Common myeloid progenitor, CD34-positive (primary cell): Measurements from ENCODE around the gene CAMK1D.
A peak's percentile ranks its signal among the peaks of the same experiment; 100 is the strongest.

Source experiments
- CTCF ChIA-PET: fragments of 350-600 bp; sonication (Branson Sonifier 250); formaldehyde crosslinking; loops from one replicate; lab custom pipeline; 2021; ENCODE audit warnings: antibody characterized with exemption; lab: Charles Lee
- POLR2A ChIA-PET: fragments of 350-600 bp; sonication (Branson Sonifier 250); formaldehyde crosslinking; loops from one replicate; lab custom pipeline; 2021; ENCODE audit warnings: antibody characterized with exemption; lab: Charles Lee
- DNase-seq, 3 donors: peaks; one replicate each; pipeline versions ENCODE4 v3.0.0 to v3.0.0-alpha.2; 2013
- H3K27ac ChIP-seq, 2 experiments: 1 replicate in 1 of 2; 2 replicates in 1 of 2; pipeline ENCODE4 v1.7.0; 2013; ENCODE audit warnings: inconsistent platforms in 2 of 2, low read length in 2 of 2, mild to moderate bottlenecking in 2 of 2, low read depth in 1 of 2, moderate library complexity in 1 of 2; ENCODE audit not compliant: severe bottlenecking in 2 of 2, insufficient read depth in 1 of 2, poor library complexity in 1 of 2
- H3K27me3 ChIP-seq, 5 experiments: replicated peaks in 2 of 5; 1 replicate in 3 of 5; 2 replicates in 2 of 5; pipeline versions ENCODE4 v1.6.1 to v1.7.0; 2013; ENCODE audit warnings: low read length in 4 of 5, mild to moderate bottlenecking in 2 of 5, moderate library complexity in 2 of 5, inconsistent platforms in 1 of 5; ENCODE audit not compliant: insufficient read depth in 5 of 5, control insufficient read depth in 4 of 5
- H3K36me3 ChIP-seq, 4 experiments: 1 replicate in 2 of 4; 2 replicates in 2 of 4; pipeline versions ENCODE4 v1.6.1 to v1.7.0; 2013; ENCODE audit warnings: low read length in 3 of 4, control low read depth in 1 of 4, mild to moderate bottlenecking in 1 of 4; ENCODE audit not compliant: control insufficient read depth in 4 of 4, insufficient read depth in 4 of 4
- H3K4me1 ChIP-seq, 4 experiments: 1 replicate in 3 of 4; 2 replicates in 1 of 4; pipeline versions ENCODE4 v1.6.1 to v1.7.1; 2013; ENCODE audit warnings: low read length in 3 of 4, mild to moderate bottlenecking in 3 of 4, control low read depth in 1 of 4, inconsistent platforms in 1 of 4, moderate library complexity in 1 of 4; ENCODE audit not compliant: control insufficient read depth in 4 of 4, insufficient read depth in 4 of 4; ENCODE audit errors: control extremely low read depth in 1 of 4
- H3K4me3 ChIP-seq, 7 experiments: 1 replicate in 4 of 7; 2 replicates in 3 of 7; pipeline versions ENCODE4 v1.5.1 to v1.7.0; 2013; ENCODE audit warnings: mild to moderate bottlenecking in 7 of 7, low read length in 6 of 7, moderate library complexity in 6 of 7, inconsistent platforms in 2 of 7, low read depth in 2 of 7, control low read depth in 1 of 7; ENCODE audit not compliant: insufficient read depth in 4 of 7, control insufficient read depth in 1 of 7; ENCODE audit errors: extremely low read depth in 1 of 7
- H3K9me3 ChIP-seq, 5 experiments: 1 replicate in 4 of 5; 2 replicates in 1 of 5; pipeline versions ENCODE4 v1.6.1 to v1.7.1; 2013; ENCODE audit warnings: low read length in 4 of 5, mild to moderate bottlenecking in 2 of 5, inconsistent platforms in 1 of 5, low read depth in 1 of 5, moderate library complexity in 1 of 5; ENCODE audit not compliant: control insufficient read depth in 4 of 5, insufficient read depth in 2 of 5; ENCODE audit errors: control extremely low read depth in 1 of 5
- WGBS: methylation state at CpG from one replicate; pipeline ENCODE4 v1.1.5; 2013; ENCODE audit not compliant: insufficient coverage; 5-methylcytosine and 5-hydroxymethylcytosine counted together

Gene CAMK1D

DNA sequence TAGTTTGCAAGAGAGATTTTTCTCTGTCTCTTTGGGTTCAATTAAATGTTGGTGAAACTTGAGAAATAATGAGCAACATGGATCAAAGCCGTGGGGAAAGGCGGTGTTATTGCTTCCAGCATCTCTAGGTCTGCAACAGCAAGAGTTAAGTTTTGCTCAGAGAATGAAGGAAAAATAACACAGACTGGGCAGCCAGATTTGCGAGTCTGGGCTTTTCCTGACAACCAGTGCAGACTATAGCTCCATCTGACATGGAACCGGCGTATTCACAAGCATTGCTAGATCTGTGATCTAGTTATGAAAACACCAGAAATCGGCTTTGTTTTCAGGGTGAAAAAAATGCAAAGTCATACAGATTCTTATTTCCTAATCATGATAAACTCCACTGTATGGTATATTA lies 110.4 kb downstream of the CAMK1D start:
- no peak overlapping the region for H3K4me3 ChIP-seq
- H3K27me3 ChIP-seq, result no peaks in the 10 kb centered on the region
- ChIA-PET CTCF (interaction anchor here (0.7 kb wide), 1 partner anchor 37 kb away, joined by 3 read pairs; no protein-coding TSS in a partner anchor), POLR2A (interaction anchor here (0.6 to 0.7 kb wide), 2 partner anchors 87 to 194 kb away, joined by 3 read pairs; no protein-coding TSS in a partner anchor)
- 61% methylated on average over 3 of the region's 6 CpGs for WGBS
- H3K4me1 ChIP-seq, result peaks cover 0 to 3% (median 0%) of the 10 kb centered on the region in 4 experiments
- H3K9me3 ChIP-seq, result peaks cover 0 to 2% (median 0%) of the 10 kb centered on the region in 5 experiments
- no peak for DNase-seq
- no peak overlapping the region for H3K27ac ChIP-seq
- H3K36me3 ChIP-seq, result peaks cover 0 to 4% (median 0%) of the 10 kb centered on the region in 4 experiments

DNA sequence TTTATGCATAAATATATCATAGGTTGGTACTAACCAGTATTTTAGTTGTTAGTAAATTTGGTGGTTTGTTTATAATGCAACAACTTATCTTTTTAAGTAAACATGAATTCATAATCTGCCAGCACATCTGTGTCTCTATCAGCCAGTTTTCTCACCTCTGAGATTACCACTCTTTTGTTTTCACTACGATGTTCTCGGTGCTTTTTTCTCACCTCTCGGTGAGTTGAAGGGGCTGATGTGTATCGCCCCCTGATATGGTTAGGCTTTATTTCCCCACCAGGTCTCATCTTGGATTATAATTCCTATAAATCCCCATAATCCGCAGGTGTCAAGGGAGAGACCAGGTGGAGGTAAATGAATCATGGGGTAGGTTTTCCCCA lies 114.1 kb downstream of the CAMK1D start:
- no peak for DNase-seq
- ChIA-PET POLR2A (no interaction called here), CTCF (interaction anchor here (1.3 to 1.4 kb wide), 2 partner anchors 9 to 193 kb away, joined by 3 to 5 read pairs; no protein-coding TSS in a partner anchor)
- H3K27ac ChIP-seq, result no peak overlapping the region
- 92% methylated on average over 2 of the region's 5 CpGs for WGBS
- peaks cover 0 to 3% (median 0%) of the 10 kb centered on the region in 4 experiments for H3K4me1 ChIP-seq
- H3K9me3 ChIP-seq, result peaks cover 0 to 2% (median 0%) of the 10 kb centered on the region in 5 experiments
- no peak overlapping the region for H3K4me3 ChIP-seq
- peaks cover 0 to 4% (median 0%) of the 10 kb centered on the region in 4 experiments for H3K36me3 ChIP-seq
- no peaks in the 10 kb centered on the region for H3K27me3 ChIP-seq

DNA sequence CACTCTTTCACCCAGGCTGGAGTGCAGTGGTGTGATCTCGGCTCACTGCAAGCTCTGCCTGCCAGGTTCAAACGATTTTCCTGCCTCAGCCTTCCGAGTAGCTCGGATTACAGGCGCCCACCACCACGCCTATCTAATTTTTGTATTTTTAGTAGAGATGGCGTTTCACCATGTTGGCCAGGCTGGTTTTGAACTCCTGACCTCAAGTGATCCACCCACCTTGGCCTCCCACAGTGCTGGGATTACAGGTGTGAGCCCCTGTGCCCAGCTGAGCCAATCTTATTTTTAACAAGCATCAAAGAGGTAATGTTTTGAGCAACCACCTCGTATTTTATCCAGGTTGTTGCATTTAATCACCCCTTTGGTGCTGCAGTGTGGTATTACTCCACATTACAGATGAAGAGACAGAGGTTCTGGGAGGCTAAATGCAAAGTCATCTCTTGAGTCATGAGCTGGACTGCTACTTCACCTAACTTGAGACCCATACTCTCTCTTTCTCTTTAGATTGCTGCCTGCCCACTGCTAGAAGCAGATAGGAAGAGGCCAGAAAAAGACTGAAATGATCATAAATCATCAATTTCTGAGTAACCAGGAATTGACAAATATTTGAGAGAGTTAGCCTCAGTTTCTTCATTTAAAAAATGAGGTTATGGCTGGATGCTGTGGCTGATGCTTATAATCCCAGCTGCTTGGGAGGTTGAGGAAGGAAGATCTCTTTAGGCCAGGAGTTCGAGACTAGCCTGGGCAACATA lies 116.2 kb downstream of the CAMK1D start:
- H3K4me3 ChIP-seq, result no peak overlapping the region
- POLR2A ChIA-PET, result no interaction called here
- peaks cover 0 to 2% (median 0%) of the 10 kb centered on the region in 5 experiments for H3K9me3 ChIP-seq
- no peak overlapping the region for H3K27ac ChIP-seq
- DNase-seq, result peak in 2 of 3 donors; percentile 51 to 54
- no peaks in the 10 kb centered on the region for H3K27me3 ChIP-seq
- H3K36me3 ChIP-seq, result peaks cover 0 to 4% (median 0%) of the 10 kb centered on the region in 4 experiments
- no peaks in the 10 kb centered on the region for H3K4me1 ChIP-seq
- 97% methylated on average over 9 of the region's 9 CpGs for WGBS
- CTCF ChIA-PET, result no interaction called here

DNA sequence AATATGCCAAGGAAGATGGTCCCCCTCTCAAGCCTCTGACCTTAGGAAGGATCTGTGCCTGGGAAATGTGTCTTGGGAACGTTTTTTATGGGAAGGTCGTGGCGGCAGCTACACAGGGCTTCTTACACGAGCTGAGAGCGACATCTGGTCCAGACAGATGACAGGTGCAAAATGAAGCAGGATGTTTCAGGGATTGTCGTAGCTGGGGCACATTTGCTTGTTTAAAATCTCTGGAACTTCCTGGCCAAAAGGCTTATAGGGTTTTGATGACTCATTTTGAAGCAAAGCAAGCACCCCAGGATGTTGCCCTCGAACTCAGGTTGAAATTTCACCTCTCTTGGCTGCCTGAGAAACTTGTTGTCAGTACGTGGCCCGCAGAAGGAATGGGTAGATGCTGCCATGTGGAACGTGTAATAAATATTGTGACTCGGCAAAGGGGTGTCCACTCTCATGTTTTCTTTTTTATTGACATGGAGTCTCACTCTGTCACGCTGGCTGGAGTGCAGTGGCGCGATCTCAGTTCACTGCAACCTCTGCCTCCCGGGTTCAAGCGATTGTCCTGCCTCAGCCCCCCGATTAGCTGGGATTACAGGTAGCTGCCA lies 117.5 kb downstream of the CAMK1D start:
- Histone ChIP-seq H3K4me3 (no peak overlapping the region), H3K9me3 (peaks cover 0 to 2% (median 0%) of the 10 kb centered on the region in 5 experiments), H3K27ac (no peak overlapping the region), H3K36me3 (peaks cover 0 to 2% (median 0%) of the 10 kb centered on the region in 4 experiments), H3K4me1 (no peaks in the 10 kb centered on the region), H3K27me3 (no peaks in the 10 kb centered on the region)
- no peak for DNase-seq
- ChIA-PET POLR2A (no interaction called here), CTCF (interaction anchor here (1.1 kb wide), 1 partner anchor 18 kb away, joined by 3 read pairs; no protein-coding TSS in a partner anchor)
- WGBS, result 87% methylated on average over 17 of the region's 17 CpGs

DNA sequence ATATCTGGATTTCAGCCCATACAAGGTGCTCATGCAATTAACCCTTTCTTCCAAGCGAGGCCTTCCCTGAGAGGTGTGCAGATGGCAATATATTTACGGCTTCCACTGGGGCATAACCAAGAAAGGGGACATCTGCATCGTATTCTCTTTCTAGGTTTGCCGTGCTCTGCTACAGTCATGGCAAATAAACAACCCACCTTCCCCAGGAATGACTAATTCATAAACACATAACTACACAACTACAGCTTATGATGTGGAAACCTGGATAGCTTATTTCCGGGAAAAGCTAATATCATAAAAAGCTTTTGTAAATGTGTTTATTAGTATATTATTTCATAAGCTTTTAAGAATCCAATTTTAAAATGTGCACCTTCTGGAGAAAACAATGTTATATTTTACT lies 120.0 kb downstream of the CAMK1D start:
- H3K36me3 ChIP-seq, result no peaks in the 10 kb centered on the region
- ChIA-PET POLR2A (no interaction called here), CTCF (interaction anchor here (1.4 kb wide), 1 partner anchor 69 kb away, joined by 3 read pairs; no protein-coding TSS in a partner anchor)
- no peaks in the 10 kb centered on the region for H3K4me1 ChIP-seq
- DNase-seq, result no peak
- no peaks in the 10 kb centered on the region for H3K9me3 ChIP-seq
- WGBS, result 100% methylated on average over 2 of the region's 5 CpGs
- H3K4me3 ChIP-seq, result no peak overlapping the region
- no peaks in the 10 kb centered on the region for H3K27me3 ChIP-seq
- H3K27ac ChIP-seq, result no peak overlapping the region

DNA sequence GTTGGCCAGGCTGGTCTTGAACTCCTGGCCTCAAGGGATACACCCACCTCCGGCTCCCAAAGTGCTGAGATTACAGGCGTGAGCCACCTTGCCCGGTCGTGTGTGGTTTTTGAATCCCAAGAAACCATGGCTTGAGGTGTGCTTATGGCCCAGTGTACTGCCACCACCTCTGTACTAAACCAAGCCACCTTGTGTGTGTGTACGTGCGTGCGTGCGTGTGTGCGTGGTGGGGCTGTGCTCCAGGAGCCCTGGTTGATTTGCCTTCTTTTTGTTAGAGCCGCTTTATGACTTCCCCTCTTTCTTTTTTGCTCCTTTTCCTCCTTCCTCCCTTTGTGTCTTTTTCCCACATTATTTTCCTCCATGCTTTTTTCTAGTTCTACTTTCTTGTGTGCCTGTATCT lies 121.4 kb downstream of the CAMK1D start:
- Histone ChIP-seq H3K4me3 (no peak overlapping the region), H3K27ac (no peak overlapping the region), H3K4me1 (no peaks in the 10 kb centered on the region), H3K27me3 (no peaks in the 10 kb centered on the region), H3K9me3 (no peaks in the 10 kb centered on the region), H3K36me3 (no peaks in the 10 kb centered on the region)
- DNase-seq, result no peak
- CTCF ChIA-PET, result no interaction called here
- WGBS, result 98% methylated on average over 9 of the region's 10 CpGs
- POLR2A ChIA-PET, result interaction anchor here (0.6 kb wide), 1 partner anchor 256 kb away, joined by 3 read pairs; no protein-coding TSS in a partner anchor
